HL-60 (cell line): ENCODE measurements around the gene HES7.
A peak's percentile ranks its signal among the peaks of the same experiment; 100 is the strongest.

Experiments
- DNase-seq, 2 experiments: peaks; one replicate each; pipeline ENCODE4 v3.0.0-alpha.2; 2010 to 2020; ENCODE audit warnings: low read depth in 1 of 2, low spot score in 1 of 2
- H3K27ac ChIP-seq: fragments of 250-450 bp; sonication (Bioruptor Pico); replicated peaks from 2 replicates; pipeline ENCODE4 v1.5.1; 2020; ENCODE audit warnings: mild to moderate bottlenecking, moderate library complexity
- H3K27me3 ChIP-seq: fragments of 250-450 bp; sonication (Bioruptor Pico); 2 replicates; pipeline ENCODE4 v1.5.1; 2021; ENCODE audit warnings: mild to moderate bottlenecking, moderate library complexity; ENCODE audit not compliant: insufficient read depth, poor library complexity, severe bottlenecking
- H3K4me3 ChIP-seq: replicated peaks from 2 replicates; pipeline ENCODE4 v1.5.1; 2011; ENCODE audit warnings: mild to moderate bottlenecking, control low read depth, low read length; ENCODE audit not compliant: insufficient read depth
- CTCF ChIP-seq: IDR thresholded peaks from one replicate; pipeline ENCODE4 v1.5.1; 2011; ENCODE audit warnings: low read length, control low read depth, inconsistent platforms; ENCODE audit not compliant: insufficient read depth
- GABPA ChIP-seq: IDR thresholded peaks from 2 replicates; pipeline ENCODE4 v1.6.1; 2012; ENCODE audit warnings: low read depth
- POLR2AphosphoS5 ChIP-seq: IDR thresholded peaks from 2 replicates; pipeline ENCODE4 v1.6.1; 2012; ENCODE audit warnings: low read depth
- REST ChIP-seq: IDR thresholded peaks from 2 replicates; pipeline ENCODE4 v1.6.1; 2012; ENCODE audit warnings: low read depth; ENCODE audit not compliant: insufficient replicate concordance
- SPI1 ChIP-seq: IDR thresholded peaks from 2 replicates; pipeline ENCODE4 v1.6.1; 2012; ENCODE audit warnings: low read depth, mild to moderate bottlenecking, borderline replicate concordance

Gene HES7

GRCh38 chr17:8141045-8141444, 17.1 kb upstream of the HES7 start:
- DNase-seq = no peak
- TF ChIP-seq SPI1 = no peak
- no peak for TF ChIP-seq POLR2AphosphoS5
- TF ChIP-seq CTCF = no peak
- no peak for TF ChIP-seq GABPA
- no peak for TF ChIP-seq REST
- H3K4me3 ChIP-seq = no peak overlapping the region
- no peaks in the 10 kb centered on the region for H3K27me3 ChIP-seq
- H3K27ac ChIP-seq = no peak overlapping the region

GRCh38 chr17:8140065-8141029, 16.4 kb upstream of the HES7 start:
- TF ChIP-seq GABPA = no peak
- no peak for TF ChIP-seq REST
- TF ChIP-seq POLR2AphosphoS5 = no peak
- no peak for TF ChIP-seq SPI1
- no peak for TF ChIP-seq CTCF
- Histone ChIP-seq H3K27ac (no peak overlapping the region), H3K27me3 (no peaks in the 10 kb centered on the region), H3K4me3 (no peak overlapping the region)
- DNase-seq = no peak

GRCh38 chr17:8138672-8139371, 14.9 kb upstream of the HES7 start:
- Histone ChIP-seq H3K27ac (peak overlapping the region; percentile 69), H3K27me3 (no peaks in the 10 kb centered on the region), H3K4me3 (peak overlapping the region; percentile 42)
- peak; percentile 40 for TF ChIP-seq CTCF
- TF ChIP-seq GABPA = no peak
- DNase-seq = peak; percentile 57 to 85
